CMK (cell line): Measurements from ENCODE around the gene VAMP8.
"Not testable (repeated sequence)": the region's sequence is repeated elsewhere in the genome, so short reads cannot be mapped to it uniquely, and the experiment has no call there.

Experiments
- DNase-seq: peaks from one replicate; pipeline ENCODE4 v3.0.0-alpha.2; 2010; ENCODE audit warnings: low read depth

The VAMP8 gene

GRCh38 chr2:85598594-85599340, 21.4 kb downstream of the VAMP8 start:
- DNase-seq: no peak

GRCh38 chr2:85599468-85600234, 22.3 kb downstream of the VAMP8 start:
- no peak for DNase-seq

GRCh38 chr2:85600235-85600575, 22.8 kb downstream of the VAMP8 start:
- DNase-seq: no peak

- no peak for DNase-seq
These were observed 23.8 kb downstream of the VAMP8 start for GRCh38 chr2:85600951-85601770.

- DNase-seq: no peak
These were observed 24.5 kb downstream of the VAMP8 start for GRCh38 chr2:85601771-85602475.

- no peak for DNase-seq
These were observed 25.3 kb downstream of the VAMP8 start, which contains the start of gene TMEM150A for GRCh38 chr2:85602476-85603234. TSS of gene TMEM150A (minus strand) at chr2:85602698. CDS start at chr2:85601948, 750 bp downstream.

GRCh38 chr2:85604133-85604444, 26.7 kb downstream of the VAMP8 start:
- DNase-seq: not testable (repeated sequence)

GRCh38 chr2:85604568-85605339, 27.4 kb downstream of the VAMP8 start:
- no peak for DNase-seq

GRCh38 chr2:85605406-85606115, 28.2 kb downstream of the VAMP8 start:
- no peak for DNase-seq

- no peak for DNase-seq
These were observed 28.7 kb downstream of the VAMP8 start for GRCh38 chr2:85606116-85606455.

GRCh38 chr2:85607268-85608215, 30.2 kb downstream of the VAMP8 start:
- DNase-seq: no peak

- DNase-seq: no peak
These were observed 33.9 kb downstream of the VAMP8 start for GRCh38 chr2:85611217-85611704.

- DNase-seq: peak; percentile 79
These were observed 34.6 kb downstream of the VAMP8 start, which contains the start of gene C2orf68 for GRCh38 chr2:85611705-85612587. TSS of gene C2orf68 (minus strand) at chr2:85612066. CDS start at chr2:85611984, 82 bp downstream.

- DNase-seq: no peak
These were observed 36.5 kb downstream of the VAMP8 start for GRCh38 chr2:85613717-85614515.

- DNase-seq: not testable (repeated sequence)
These were observed 37.4 kb downstream of the VAMP8 start for GRCh38 chr2:85614757-85615156.

GRCh38 chr2:85615413-85615728, 38.0 kb downstream of the VAMP8 start:
- no peak for DNase-seq

- DNase-seq: not testable (repeated sequence)
These were observed 40.3 kb downstream of the VAMP8 start for GRCh38 chr2:85617723-85618122.
